Ovary (tissue), 9 donors: ENCODE data around the gene ACVR1. TPM values are rescaled to one million over a fixed set of nuclear protein-coding genes. Genes with fewer than 3 reads are reported as not detected.

Source experiments
- DNase-seq, 5 donors: peaks; one replicate each; pipeline ENCODE4 v3.0.0-alpha.2; 2019 to 2020
- H3K27ac ChIP-seq, 2 donors: fragments of 200-600 bp; one replicate each; pipeline versions ENCODE4 v1.5.1 to v1.8.0; 2019 to 2022
- H3K27me3 ChIP-seq: fragments of 200-600 bp; one replicate; pipeline ENCODE4 v1.8.0; 2022
- H3K36me3 ChIP-seq: fragments of 200-600 bp; sonication (generic); one replicate; pipeline ENCODE4 v1.5.1; 2019
- H3K4me1 ChIP-seq: one replicate; pipeline ENCODE4 v1.8.1; 2013; ENCODE audit warnings: mild to moderate bottlenecking, moderate library complexity; ENCODE audit not compliant: insufficient read depth
- H3K4me3 ChIP-seq: fragments of 200-600 bp; sonication (generic); one replicate; pipeline ENCODE4 v1.5.1; 2017
- H3K9me3 ChIP-seq, 2 donors: fragments of 200-600 bp in 1 of 2; sonication (generic) in 1 of 2; one replicate each; pipeline versions ENCODE4 v1.5.1 to v1.8.1; 2013 to 2019; ENCODE audit warnings: mild to moderate bottlenecking in 1 of 2, moderate library complexity in 1 of 2
- EP300 ChIP-seq: sonication (generic); formaldehyde crosslinking; IDR thresholded peaks from one replicate; pipeline ENCODE4 v1.6.1; 2017; ENCODE audit warnings: antibody characterized with exemption
- POLR2A ChIP-seq: fragments of 450-650 bp; IDR thresholded peaks from one replicate; pipeline ENCODE4 v1.6.1; 2017; ENCODE audit warnings: antibody characterized with exemption, mild to moderate bottlenecking, moderate library complexity
- WGBS, 3 donors: extraction: QIAGEN DNeasy Blood & Tissue Kit in 1 of 3; methylation state at CpG; one replicate each; pipeline versions ENCODE4 v1.1.5 to v1.1.7; 2013 to 2017; 5-methylcytosine and 5-hydroxymethylcytosine counted together
- intact Hi-C, 4 donors: fragments of 100-400 bp; cut with DNase I; formaldehyde crosslinking; loops; one replicate each; pipeline versions ENCODE4 v1.11.0 to v1.15.1; 2022 to 2023
- polyA plus RNA-seq, 2 donors: library from polyadenylated mRNA; stranded (reverse); fragments of 200-250 nt in 1 of 2; fragments of 350-450 nt in 1 of 2; fragmentation: Illumina TruSeq in 1 of 2; extraction: RNeasy Lipid Tissue Mini Kit (QIAGEN cat#74804) in 1 of 2; gene quantifications; one replicate each; pipeline ENCODE4 v1.2.3, GENCODE V29; 2013 to 2014
- total RNA-seq, 7 donors: library from RNA; depleted of rRNA in 2 of 7; stranded (reverse); fragments of >200 nt in 2 of 7; fragmentation: NEBNext Ultra II Directional in 3 of 7; extraction: Animal tissue kit (Norgen Biotek cat#: 25700) in 3 of 7; gene quantifications; one replicate each; pipeline versions ENCODE4 v1.1.0 to v1.2.4, GENCODE V29; 2016 to 2023
- TF ChIP-seq, protein P1 (sequence below), 3 donors: fragments of 450-650 bp in 2 of 3; fragments of 200-600 bp in 1 of 3; IDR thresholded peaks; one replicate each; pipeline versions ENCODE4 v1.5.1 to v1.8.0; 2016 to 2022; ENCODE audit warnings: antibody characterized with exemption in 3 of 3, mild to moderate bottlenecking in 1 of 3
- donor health status: DM: no; HTN: no; CAD: no; lungs with moderate emphysema.
- donor health status: DM: no; HTN: no; CAD: no.
- donor health status: Bipolar disorder and iron deficiency.
- donor health status: DM: yes; HTN: yes; CAD: no.
- donor health status: DM: no; HTN: no; CAD: no.
- donor health status: DM: yes; HTN: yes; CAD: no.

ACVR1 gene
- total and polyA plus RNA-seq, 9 donors: 23.4 to 51.2 (median 30.4) TPM

DNA sequence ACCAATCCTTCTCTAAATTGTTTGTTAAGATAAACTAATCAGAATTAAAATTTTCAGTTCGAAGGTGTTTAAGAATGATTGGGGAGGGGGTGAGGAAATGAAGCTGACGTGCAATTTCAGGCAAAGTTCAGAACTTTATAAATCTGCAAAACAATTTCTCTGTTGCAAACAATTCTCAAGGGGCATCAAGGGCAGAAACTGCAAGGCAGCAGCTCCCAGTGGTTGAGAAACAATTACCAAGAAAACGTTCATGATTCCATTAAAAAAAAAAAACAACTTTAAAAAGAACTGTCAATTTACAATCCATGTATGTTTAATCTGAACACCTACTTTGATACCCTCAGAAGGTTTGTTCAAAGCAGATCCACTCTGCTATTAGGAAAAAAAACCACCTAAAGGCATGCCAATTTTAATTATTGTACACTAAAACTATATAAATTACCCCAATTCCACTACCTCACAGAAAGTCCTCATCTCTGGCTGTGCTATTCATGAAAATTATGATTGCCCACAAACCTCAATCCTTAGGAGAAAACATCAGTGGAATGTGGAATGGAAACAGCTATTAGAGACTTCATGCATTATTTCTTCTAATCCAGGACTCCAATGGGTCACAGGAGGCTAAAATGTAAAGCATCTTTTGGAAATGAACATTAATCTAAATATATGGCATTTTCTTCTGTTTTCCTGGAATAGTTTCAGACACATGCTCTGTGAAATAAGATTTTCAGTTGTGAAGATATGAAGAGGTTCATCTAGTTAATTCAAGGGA lies 127.6 kb downstream of the ACVR1 start:
- Histone ChIP-seq H3K4me1 (no peaks in the 10 kb centered on the region), H3K36me3 (no peaks in the 10 kb centered on the region), H3K27me3 (no peaks in the 10 kb centered on the region), H3K9me3 (no peaks in the 10 kb centered on the region), H3K4me3 (no peak overlapping the region), H3K27ac (no peak overlapping the region)
- no peak for TF ChIP-seq EP300
- TF ChIP-seq POLR2A: no peak
- TF ChIP-seq, protein P1, sequence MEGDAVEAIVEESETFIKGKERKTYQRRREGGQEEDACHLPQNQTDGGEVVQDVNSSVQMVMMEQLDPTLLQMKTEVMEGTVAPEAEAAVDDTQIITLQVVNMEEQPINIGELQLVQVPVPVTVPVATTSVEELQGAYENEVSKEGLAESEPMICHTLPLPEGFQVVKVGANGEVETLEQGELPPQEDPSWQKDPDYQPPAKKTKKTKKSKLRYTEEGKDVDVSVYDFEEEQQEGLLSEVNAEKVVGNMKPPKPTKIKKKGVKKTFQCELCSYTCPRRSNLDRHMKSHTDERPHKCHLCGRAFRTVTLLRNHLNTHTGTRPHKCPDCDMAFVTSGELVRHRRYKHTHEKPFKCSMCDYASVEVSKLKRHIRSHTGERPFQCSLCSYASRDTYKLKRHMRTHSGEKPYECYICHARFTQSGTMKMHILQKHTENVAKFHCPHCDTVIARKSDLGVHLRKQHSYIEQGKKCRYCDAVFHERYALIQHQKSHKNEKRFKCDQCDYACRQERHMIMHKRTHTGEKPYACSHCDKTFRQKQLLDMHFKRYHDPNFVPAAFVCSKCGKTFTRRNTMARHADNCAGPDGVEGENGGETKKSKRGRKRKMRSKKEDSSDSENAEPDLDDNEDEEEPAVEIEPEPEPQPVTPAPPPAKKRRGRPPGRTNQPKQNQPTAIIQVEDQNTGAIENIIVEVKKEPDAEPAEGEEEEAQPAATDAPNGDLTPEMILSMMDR (IDR thresholded peaks at IDR 0.05): no peak
- intact Hi-C loops: no loop called here
- DNase-seq: no peak
- 52 to 61% (median 57%) methylated on average over 3 of the region's 3 CpGs for WGBS, 3 donors

GRCh38 chr2:157747695-157748370 lies 128.3 kb downstream of the ACVR1 start:
- H3K36me3 ChIP-seq: no peaks in the 10 kb centered on the region
- TF ChIP-seq EP300 (no peak), POLR2A (no peak)
- TF ChIP-seq, protein P1 (IDR thresholded peaks at IDR 0.05): no peak
- no peak overlapping the region for H3K27ac ChIP-seq
- WGBS, 3 donors: 59 to 61% (median 60%) methylated on average over 3 of the region's 3 CpGs
- H3K4me1 ChIP-seq: no peaks in the 10 kb centered on the region
- H3K27me3 ChIP-seq: no peaks in the 10 kb centered on the region
- no peaks in the 10 kb centered on the region for H3K9me3 ChIP-seq
- intact Hi-C loops: no loop called here
- no peak for DNase-seq
- no peak overlapping the region for H3K4me3 ChIP-seq

DNA sequence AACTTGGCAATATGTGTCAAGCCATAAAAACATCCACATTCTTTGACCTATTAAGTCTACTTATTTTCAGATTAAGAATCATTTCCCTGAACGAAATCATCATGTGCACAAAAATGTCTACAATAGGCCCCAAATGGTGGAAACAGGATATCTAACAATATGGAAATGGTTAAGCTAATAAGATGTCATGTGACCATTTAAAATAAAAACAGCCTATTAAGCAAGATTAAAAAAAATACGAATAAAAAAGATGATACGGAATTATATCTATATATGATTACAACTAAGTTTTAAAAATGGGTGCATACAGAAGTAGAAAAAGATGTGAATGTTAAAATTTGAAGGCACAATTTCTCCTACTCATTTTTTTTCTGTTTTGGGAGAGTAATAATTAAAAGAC lies 128.8 kb downstream of the ACVR1 start:
- Histone ChIP-seq H3K36me3 (no peaks in the 10 kb centered on the region), H3K4me1 (no peaks in the 10 kb centered on the region), H3K9me3 (no peaks in the 10 kb centered on the region), H3K4me3 (no peak overlapping the region), H3K27ac (no peak overlapping the region), H3K27me3 (no peaks in the 10 kb centered on the region)
- TF ChIP-seq POLR2A (no peak), EP300 (no peak)
- TF ChIP-seq, protein P1 (IDR thresholded peaks at IDR 0.05): no peak
- DNase-seq: no peak
- intact Hi-C loops: no loop called here
- 83 to 87% (median 84%) methylated on average over 3 of the region's 3 CpGs for WGBS, 3 donors

DNA sequence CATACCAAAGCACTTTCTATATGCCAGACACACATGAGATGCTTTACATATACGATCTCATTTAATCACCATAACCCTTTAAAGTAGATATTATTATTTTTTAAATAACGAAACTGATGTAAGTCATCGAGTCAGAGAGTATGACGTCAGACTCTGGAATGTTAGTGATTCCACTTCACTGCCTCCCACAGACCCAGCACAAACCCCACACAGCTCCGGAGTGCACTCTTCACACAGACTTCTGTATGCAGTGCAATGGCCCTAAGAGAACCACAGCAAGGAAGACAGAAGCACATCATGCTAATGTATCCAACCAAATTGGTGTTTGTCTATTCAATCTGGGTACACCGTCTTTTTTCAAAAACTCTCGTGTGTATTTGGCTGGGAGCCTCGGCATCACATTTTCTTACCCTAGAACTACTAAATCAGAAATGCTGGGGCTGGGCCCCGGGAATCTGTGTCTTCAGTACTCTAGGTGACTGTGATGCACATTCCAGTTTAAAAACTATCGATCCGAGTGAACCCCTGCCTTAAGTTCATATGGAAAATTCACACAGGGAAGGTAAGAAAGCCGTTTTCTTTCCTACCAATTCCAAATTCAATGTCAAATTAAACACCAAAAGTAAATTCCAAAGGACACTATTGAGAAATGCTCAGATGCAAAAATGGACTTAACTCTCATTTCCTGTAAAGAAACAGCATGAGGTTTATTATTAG lies 129.7 kb downstream of the ACVR1 start:
- H3K4me3 ChIP-seq: no peak overlapping the region
- TF ChIP-seq EP300 (no peak), POLR2A (no peak)
- TF ChIP-seq, protein P1 (IDR thresholded peaks at IDR 0.05): no peak
- 79 to 83% (median 82%) methylated on average over 12 of the region's 12 CpGs for WGBS, 3 donors
- H3K27ac ChIP-seq: no peak overlapping the region
- no peaks in the 10 kb centered on the region for H3K36me3 ChIP-seq
- no peaks in the 10 kb centered on the region for H3K27me3 ChIP-seq
- intact Hi-C loops: no loop called here
- no peak for DNase-seq
- no peaks in the 10 kb centered on the region for H3K4me1 ChIP-seq
- H3K9me3 ChIP-seq: no peaks in the 10 kb centered on the region
